HG03196 (cell line): ENCODE measurements around the gene MYO7B.

Source experiments
- ATAC-seq: cut with Tn5 transposase; IDR thresholded peaks from one replicate; pipeline ENCODE4 v1.9.1; 2021; ENCODE audit not compliant: unreplicated experiment

The MYO7B gene

GRCh38 chr2:127674241-127675209 is 139.0 kb downstream of the MYO7B start:
- no peak for ATAC-seq

GRCh38 chr2:127675331-127676261 is 140.1 kb downstream of the MYO7B start, which contains the start of gene LIMS2:
TSS of gene LIMS2 (minus strand) at chr2:127675530. CDS start at chr2:127675024, 506 bp downstream.
- ATAC-seq = no peak

GRCh38 chr2:127676906-127677305 is 141.4 kb downstream of the MYO7B start:
- no peak for ATAC-seq

- ATAC-seq = no peak
Observed at GRCh38 chr2:127678531-127678930, 143.0 kb downstream of the MYO7B start.

DNA sequence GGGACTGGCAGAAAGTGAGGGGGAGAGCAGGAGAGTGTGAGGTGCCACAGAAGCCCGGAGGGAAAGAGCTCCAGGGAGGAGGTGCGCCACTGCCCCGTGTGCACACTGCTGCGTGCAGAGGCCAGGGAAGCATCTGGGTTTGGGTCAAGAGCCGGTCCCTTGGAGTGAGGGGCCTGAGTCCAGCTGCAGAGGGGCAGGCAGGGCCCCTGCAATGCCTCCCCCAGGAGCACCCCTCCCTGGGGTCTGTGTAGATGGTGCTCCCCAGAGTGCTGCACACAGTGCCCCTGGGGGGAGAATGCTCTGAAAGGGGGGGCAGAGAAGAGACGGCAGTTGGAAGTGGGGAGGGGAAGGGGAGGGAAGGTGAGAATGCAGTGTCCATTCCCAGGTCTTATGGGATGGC is 143.5 kb downstream of the MYO7B start:
- ATAC-seq = no peak

GRCh38 chr2:127679680-127680361 is 144.3 kb downstream of the MYO7B start:
- no peak for ATAC-seq

DNA sequence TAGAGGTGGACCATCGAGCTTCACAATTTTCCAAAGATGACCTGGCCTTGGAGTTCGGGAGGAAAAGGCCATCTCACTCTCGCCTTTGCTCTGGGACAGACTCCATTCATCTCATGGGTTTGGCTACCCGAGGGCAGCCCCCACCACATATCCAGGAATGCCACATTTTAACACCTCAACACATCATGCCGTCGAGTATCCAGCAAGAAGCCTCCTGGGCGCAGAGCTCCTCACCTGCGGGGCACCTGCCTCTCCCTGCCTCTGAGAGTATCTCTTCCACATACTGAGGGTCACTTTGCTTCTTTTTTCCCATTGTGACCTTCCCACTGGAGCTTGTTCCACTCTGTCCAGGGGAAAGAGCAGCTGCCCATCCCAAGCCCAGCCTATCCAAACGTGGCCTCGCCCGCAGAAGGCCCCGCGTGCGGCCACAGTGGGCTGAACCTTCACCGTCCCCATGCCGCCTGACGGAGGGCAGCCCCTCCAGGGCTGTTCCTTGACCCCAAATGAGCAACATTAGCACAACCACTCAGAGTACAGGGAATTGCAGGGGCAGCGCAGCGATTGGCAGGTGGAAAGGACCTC is 145.3 kb downstream of the MYO7B start:
- no peak for ATAC-seq

DNA sequence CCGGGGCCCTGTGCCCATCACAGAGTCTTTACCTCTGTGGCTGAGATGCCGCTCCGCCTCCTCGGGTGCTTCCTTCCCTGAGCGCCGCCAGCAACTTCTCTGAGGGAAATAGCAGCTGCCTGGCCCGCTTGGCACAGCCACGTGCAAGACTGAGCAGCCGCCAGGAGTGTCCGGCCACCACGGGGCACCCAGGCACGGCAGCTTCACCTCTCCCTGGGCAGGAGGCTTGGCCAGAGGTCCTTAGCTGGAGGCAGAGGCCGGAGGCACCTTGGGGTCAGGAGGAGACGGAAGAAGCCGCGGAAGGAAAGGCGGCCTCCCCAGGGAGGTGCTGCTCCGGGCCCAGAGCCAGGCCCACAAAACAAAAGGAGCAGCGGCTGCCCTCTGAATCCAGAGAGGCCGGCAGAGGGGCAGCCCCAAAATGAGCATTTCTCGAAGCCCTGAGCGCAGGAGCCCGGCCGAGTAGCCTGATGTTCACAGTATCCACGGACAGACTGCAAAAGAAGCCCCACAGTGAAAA is 145.9 kb downstream of the MYO7B start:
- ATAC-seq = no peak

DNA sequence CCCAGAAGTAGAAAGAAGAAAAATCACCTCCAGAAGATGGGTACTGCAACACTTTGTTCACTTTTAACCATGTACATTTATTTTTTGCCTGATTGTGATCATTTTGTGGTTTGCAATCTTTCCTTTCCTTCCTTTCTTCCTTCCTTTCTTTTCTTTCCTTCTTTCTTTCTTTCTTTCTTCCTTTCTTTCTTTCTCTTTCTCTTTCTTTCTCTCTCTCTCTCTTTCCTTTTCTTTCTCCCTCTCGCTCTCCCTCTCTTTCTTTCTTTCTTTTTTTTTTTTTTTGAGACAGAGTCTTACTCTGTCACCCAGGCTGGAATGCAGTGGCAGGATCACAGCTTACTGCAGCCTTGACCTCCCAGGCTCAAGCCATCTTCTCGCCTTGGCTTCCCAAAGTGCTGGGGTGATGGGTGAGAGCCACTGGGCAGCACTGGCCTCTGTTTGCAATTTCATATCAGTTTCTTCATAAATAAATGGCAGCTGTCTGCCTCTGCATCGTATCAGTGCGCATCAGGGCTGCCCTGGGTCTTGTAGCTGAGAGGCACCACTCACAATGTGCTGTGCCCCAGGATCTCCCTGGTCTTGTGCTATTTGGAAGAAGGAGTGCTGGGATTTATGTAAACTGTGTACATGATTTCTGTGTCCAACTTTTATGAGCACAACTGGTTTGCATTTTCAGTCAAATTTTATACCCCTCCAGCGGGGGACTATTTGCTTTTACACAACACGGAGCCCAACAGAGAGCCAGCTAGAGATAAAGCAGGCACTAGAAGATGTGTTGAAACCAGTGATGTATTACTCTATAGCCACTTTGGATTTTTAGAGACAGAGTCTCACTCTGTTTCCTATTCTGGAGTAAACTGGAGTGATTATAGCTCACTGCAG is 146.7 kb downstream of the MYO7B start:
- ATAC-seq = no peak

DNA sequence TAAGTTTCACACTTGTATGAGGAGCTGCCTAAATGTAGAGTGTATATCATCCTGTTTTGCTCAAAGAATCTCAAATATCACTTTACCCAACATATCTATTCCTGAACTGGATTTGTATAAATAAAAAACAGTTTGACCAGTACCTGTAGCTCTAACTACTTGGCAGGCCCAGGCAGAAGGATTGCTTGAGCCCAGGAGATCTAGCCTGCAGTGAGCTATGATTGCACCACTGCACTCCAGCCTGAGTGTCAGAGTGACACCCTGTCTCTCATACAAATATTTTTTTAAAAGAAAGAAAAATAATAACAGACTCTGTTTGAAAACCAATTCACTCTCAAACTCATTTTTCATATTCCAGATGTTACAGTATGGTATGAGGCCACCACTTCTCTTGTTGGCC is 147.6 kb downstream of the MYO7B start:
- ATAC-seq = no peak

- no peak for ATAC-seq
Observed at GRCh38 chr2:127683757-127684156, 148.3 kb downstream of the MYO7B start.

DNA sequence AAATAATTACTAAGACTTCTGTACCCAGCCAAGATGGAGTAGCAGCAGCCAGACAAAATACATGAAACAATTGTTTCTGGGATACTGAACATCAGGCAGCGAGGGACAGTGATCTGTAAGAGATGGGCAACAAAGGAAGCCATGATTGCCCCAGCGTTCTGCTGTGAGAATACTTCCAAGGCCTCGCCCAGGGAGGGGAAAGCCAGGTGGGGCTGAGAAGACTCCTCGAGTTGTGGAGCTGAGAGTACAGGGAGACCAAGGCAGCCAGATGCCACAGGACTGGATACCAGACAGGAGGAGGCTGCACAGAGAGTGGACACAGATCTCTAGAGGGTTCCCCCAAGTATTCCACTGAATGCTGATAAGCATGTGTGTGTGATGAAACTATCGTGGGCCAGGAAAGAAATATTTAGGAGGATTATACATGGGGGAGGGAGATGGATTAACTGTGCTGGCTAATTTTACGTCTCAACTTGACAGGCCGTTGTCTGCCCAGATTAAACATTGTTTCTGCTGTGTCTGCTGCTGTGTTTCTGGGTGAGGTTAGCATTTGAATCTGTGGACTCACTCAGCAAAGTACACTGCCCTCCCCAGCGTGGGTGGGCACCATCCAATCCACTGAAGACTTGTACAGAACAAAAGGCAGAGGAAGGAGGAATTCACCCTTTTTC is 150.1 kb downstream of the MYO7B start:
- no peak for ATAC-seq
